ENCODE data around the gene USP34. TPM values are rescaled to one million over a fixed set of nuclear protein-coding genes. Genes with fewer than 3 reads are reported as not detected.

USP34 gene
- total and polyA plus RNA-seq, 2 of the 8 experiments (the other 6 are each of a cell fraction or from before 2014, with no cell fraction given), result 56.7 to 91.7 TPM

- no peak for TF ChIP-seq CEBPB (IDR thresholded peaks at IDR 0.05; ENCODE audit: low read depth, low read length)
- no peak for TF ChIP-seq SAP30 (IDR thresholded peaks at IDR 0.05; ENCODE audit: insufficient read depth, insufficient replicate concordance, low read length)
- no peak for TF ChIP-seq NRF1 (IDR thresholded peaks at IDR 0.05; ENCODE audit: low read depth, low read length)
- no peak for TF ChIP-seq TAF1 (IDR thresholded peaks at IDR 0.05; ENCODE audit: low read depth, low read length)
- TF ChIP-seq CBX5 (IDR thresholded peaks at IDR 0.05; ENCODE audit: low read depth, low read length), result no peak
- no peak for TF ChIP-seq RNF2 (IDR thresholded peaks at IDR 0.05; ENCODE audit: borderline replicate concordance, low read depth, low read length, missing control alignments, poor library complexity, severe bottlenecking)
- no peak for TF ChIP-seq SIRT6 (IDR thresholded peaks at IDR 0.05; ENCODE audit: low read length)
Measured at GRCh38 chr2:61510674-61511671, 40.1 kb upstream of the USP34 start (continued).

Data from H1 (cell line).